Stimulated activated CD8-positive, alpha-beta memory T cell treated with anti-CD3 and anti-CD28 coated beads, Interleukin-12 subunit alpha, Interleukin-12 subunit beta, amount 100 ng/mL, for 24 hours (primary cell): ENCODE results near the gene TMED10.

Experiments used
- DNase-seq: peaks from one replicate; pipeline ENCODE4 v3.0.0-alpha.2; 2020; ENCODE audit errors: extremely low read depth

TMED10 gene

GRCh38 chr14:75084513-75084912 lies 91.9 kb downstream of the TMED10 start:
- DNase-seq: no peak

GRCh38 chr14:75083271-75083670 lies 93.1 kb downstream of the TMED10 start:
- DNase-seq: no peak

GRCh38 chr14:75081660-75082229 lies 94.7 kb downstream of the TMED10 start:
- no peak for DNase-seq
